GM19025 (cell line): ENCODE results near the gene SUMF2.
"Not testable (repeated sequence)": the region's sequence is repeated elsewhere in the genome, so short reads cannot be mapped to it uniquely, and the experiment has no call there.

Source experiments
- ATAC-seq: cut with Tn5 transposase; IDR thresholded peaks from one replicate; pipeline ENCODE4 v1.9.1; 2021; ENCODE audit warnings: mild to moderate bottlenecking, low read depth, moderate library complexity; ENCODE audit not compliant: unreplicated experiment

Gene SUMF2

GRCh38 chr7:56063882-56064625 lies at the start of gene SUMF2:
TSS of gene SUMF2 (plus strand) at chr7:56064286. CDS start at chr7:56064312, 26 bp downstream.
- ATAC-seq: peak; percentile 86

GRCh38 chr7:56017015-56017414 lies 47.1 kb upstream of the SUMF2 start:
- not testable (repeated sequence) for ATAC-seq

- no peak for ATAC-seq
Observed at GRCh38 chr7:56019501-56019900, 44.6 kb upstream of the SUMF2 start.

- no peak for ATAC-seq
Observed at GRCh38 chr7:56023500-56023899, 40.6 kb upstream of the SUMF2 start.

GRCh38 chr7:56026538-56026937 lies 37.5 kb upstream of the SUMF2 start:
- no peak for ATAC-seq

GRCh38 chr7:56028942-56029630 lies 35.0 kb upstream of the SUMF2 start:
- no peak for ATAC-seq

GRCh38 chr7:56030340-56030739 lies 33.7 kb upstream of the SUMF2 start:
- no peak for ATAC-seq

GRCh38 chr7:56031556-56031955 lies 32.5 kb upstream of the SUMF2 start:
- ATAC-seq: not testable (repeated sequence)

GRCh38 chr7:56032578-56032977 lies 31.5 kb upstream of the SUMF2 start:
- ATAC-seq: not testable (repeated sequence)

GRCh38 chr7:56033671-56034432 lies 30.2 kb upstream of the SUMF2 start:
- ATAC-seq: peak; percentile 96

- no peak for ATAC-seq
Observed at GRCh38 chr7:56040730-56041129, 23.4 kb upstream of the SUMF2 start.

GRCh38 chr7:56045758-56046157 lies 18.3 kb upstream of the SUMF2 start:
- ATAC-seq: not testable (repeated sequence)

GRCh38 chr7:56046721-56047445 lies 17.2 kb upstream of the SUMF2 start:
- ATAC-seq: no peak

GRCh38 chr7:56047446-56048116 lies 16.5 kb upstream of the SUMF2 start:
- not testable (repeated sequence) for ATAC-seq

GRCh38 chr7:56048245-56048644 lies 15.8 kb upstream of the SUMF2 start:
- no peak for ATAC-seq

GRCh38 chr7:56048763-56049162 lies 15.3 kb upstream of the SUMF2 start:
- not testable (repeated sequence) for ATAC-seq

- no peak for ATAC-seq
Observed at GRCh38 chr7:56051053-56051338, 13.1 kb upstream of the SUMF2 start.

GRCh38 chr7:56051339-56052191 lies 12.5 kb upstream of the SUMF2 start, which contains the start of the genes CCT6A and PSPH:
TSS of gene CCT6A (plus strand) at chr7:56051765. CDS start at chr7:56051849, 84 bp downstream.
TSS of gene PSPH (minus strand) at chr7:56051444. CDS start at chr7:56021212, 30,232 bp downstream.
- ATAC-seq: peak; percentile 95

GRCh38 chr7:56053379-56053778 lies 10.7 kb upstream of the SUMF2 start:
- ATAC-seq: no peak
